CD4-positive, alpha-beta T cell treated with Interleukin-15 for 1 hour (primary cell): ENCODE results near the gene OR7E24.
"Not testable (repeated sequence)": the region's sequence is repeated elsewhere in the genome, so short reads cannot be mapped to it uniquely, and the experiment has no call there.

Experiments
- DNase-seq: peaks from one replicate; pipeline ENCODE4 v3.0.0-alpha.2; 2020

The OR7E24 gene

GRCh38 chr19:9250630-9251029 lies at the start of gene OR7E24:
OR7E24 (plus strand) TSS chr19:9250930; CDS start chr19:9251044, 114 bp downstream.
- no peak for DNase-seq

- DNase-seq = peak; percentile 66
Measured at GRCh38 chr19:9205501-9206113, 45.1 kb upstream of the OR7E24 start.

- DNase-seq = no peak
Measured at GRCh38 chr19:9219489-9219888, 31.2 kb upstream of the OR7E24 start, which contains the start of gene OR7D4. OR7D4 (minus strand) TSS chr19:9219589; CDS start chr19:9214837, 4,752 bp downstream.

- no peak for DNase-seq
Measured at GRCh38 chr19:9251236-9251635, 506 bp downstream of the OR7E24 start.

GRCh38 chr19:9283485-9283884 lies 32.8 kb downstream of the OR7E24 start:
- not testable (repeated sequence) for DNase-seq

- DNase-seq = no peak
Measured at GRCh38 chr19:9289231-9289884, 38.6 kb downstream of the OR7E24 start.

GRCh38 chr19:9295411-9295849 lies 44.7 kb downstream of the OR7E24 start:
- no peak for DNase-seq

- no peak for DNase-seq
Measured at GRCh38 chr19:9296336-9296735, 45.6 kb downstream of the OR7E24 start.
